HG03457 (cell line): Measurements from ENCODE around the gene TULP3.

Source experiments
- ATAC-seq: cut with Tn5 transposase; IDR thresholded peaks from one replicate; pipeline ENCODE4 v1.9.1; 2021; ENCODE audit warnings: moderate number of reproducible peaks; ENCODE audit not compliant: unreplicated experiment

TULP3 gene

GRCh38 chr12:2925322-2925995 is 34.8 kb downstream of the TULP3 start:
- ATAC-seq, result no peak

- ATAC-seq, result no peak
These were observed 40.2 kb downstream of the TULP3 start for GRCh38 chr12:2930865-2931264.

- no peak for ATAC-seq
These were observed 42.9 kb downstream of the TULP3 start for GRCh38 chr12:2933586-2933985.

- no peak for ATAC-seq
These were observed 43.7 kb downstream of the TULP3 start for GRCh38 chr12:2934371-2934770.

GRCh38 chr12:2936301-2936700 is 45.6 kb downstream of the TULP3 start:
- ATAC-seq, result no peak

GRCh38 chr12:2937500-2937899 is 46.8 kb downstream of the TULP3 start:
- ATAC-seq, result no peak

- no peak for ATAC-seq
These were observed 48.5 kb downstream of the TULP3 start for GRCh38 chr12:2939191-2939590.

- ATAC-seq, result no peak
These were observed 49.9 kb downstream of the TULP3 start for GRCh38 chr12:2940564-2940963.

- ATAC-seq, result no peak
These were observed 50.8 kb downstream of the TULP3 start for GRCh38 chr12:2941524-2941923.

- ATAC-seq, result no peak
These were observed 53.8 kb downstream of the TULP3 start for GRCh38 chr12:2944401-2945047.

GRCh38 chr12:2949411-2949810 is 58.7 kb downstream of the TULP3 start:
- ATAC-seq, result no peak

GRCh38 chr12:2955888-2956287 is 65.2 kb downstream of the TULP3 start:
- ATAC-seq, result no peak

- ATAC-seq, result no peak
These were observed 67.2 kb downstream of the TULP3 start for GRCh38 chr12:2957816-2958431.

GRCh38 chr12:2958432-2959191 is 67.9 kb downstream of the TULP3 start:
- ATAC-seq, result no peak

GRCh38 chr12:2959192-2959504 is 68.5 kb downstream of the TULP3 start, which contains the start of gene TEAD4:
Gene TEAD4 (plus strand): TSS chr12:2959397.
- ATAC-seq, result no peak

GRCh38 chr12:2959505-2960389 is 69.1 kb downstream of the TULP3 start:
- no peak for ATAC-seq

- no peak for ATAC-seq
These were observed 69.8 kb downstream of the TULP3 start for GRCh38 chr12:2960390-2960956.

GRCh38 chr12:2960996-2961616 is 70.4 kb downstream of the TULP3 start:
- no peak for ATAC-seq

- no peak for ATAC-seq
These were observed 71.0 kb downstream of the TULP3 start for GRCh38 chr12:2961705-2962104.
